ENCODE measurements around the gene CAMKMT. TPM values are rescaled to one million over a fixed set of nuclear protein-coding genes. Genes with fewer than 3 reads are reported as not detected.
"Not testable (repeated sequence)": the region's sequence is repeated elsewhere in the genome, so short reads cannot be mapped to it uniquely, and the experiment has no call there.

CAMKMT gene
- total RNA-seq, 1 donor from 2014 or later = 9.0 TPM

DNA sequence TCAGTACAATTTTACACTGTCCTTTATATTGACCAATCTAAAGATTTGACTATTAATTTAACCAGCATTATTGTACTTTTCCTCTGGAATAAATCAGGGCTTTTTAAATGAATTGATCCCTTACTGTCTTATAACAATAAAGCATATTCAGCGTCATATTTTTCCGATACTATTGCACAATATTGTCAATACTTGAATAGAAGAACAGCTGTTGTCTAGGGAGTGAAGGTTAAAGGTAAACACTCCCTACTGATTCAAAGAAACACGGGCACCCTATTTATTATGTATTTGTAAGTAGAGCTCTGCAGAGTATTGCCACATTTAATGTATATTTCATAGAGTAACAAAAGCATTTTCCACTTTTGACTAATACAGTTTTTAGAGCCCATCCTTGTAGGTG lies 134.4 kb downstream of the CAMKMT start:
- TF ChIP-seq, protein P1, sequence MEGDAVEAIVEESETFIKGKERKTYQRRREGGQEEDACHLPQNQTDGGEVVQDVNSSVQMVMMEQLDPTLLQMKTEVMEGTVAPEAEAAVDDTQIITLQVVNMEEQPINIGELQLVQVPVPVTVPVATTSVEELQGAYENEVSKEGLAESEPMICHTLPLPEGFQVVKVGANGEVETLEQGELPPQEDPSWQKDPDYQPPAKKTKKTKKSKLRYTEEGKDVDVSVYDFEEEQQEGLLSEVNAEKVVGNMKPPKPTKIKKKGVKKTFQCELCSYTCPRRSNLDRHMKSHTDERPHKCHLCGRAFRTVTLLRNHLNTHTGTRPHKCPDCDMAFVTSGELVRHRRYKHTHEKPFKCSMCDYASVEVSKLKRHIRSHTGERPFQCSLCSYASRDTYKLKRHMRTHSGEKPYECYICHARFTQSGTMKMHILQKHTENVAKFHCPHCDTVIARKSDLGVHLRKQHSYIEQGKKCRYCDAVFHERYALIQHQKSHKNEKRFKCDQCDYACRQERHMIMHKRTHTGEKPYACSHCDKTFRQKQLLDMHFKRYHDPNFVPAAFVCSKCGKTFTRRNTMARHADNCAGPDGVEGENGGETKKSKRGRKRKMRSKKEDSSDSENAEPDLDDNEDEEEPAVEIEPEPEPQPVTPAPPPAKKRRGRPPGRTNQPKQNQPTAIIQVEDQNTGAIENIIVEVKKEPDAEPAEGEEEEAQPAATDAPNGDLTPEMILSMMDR (IDR thresholded peaks at IDR 0.05; ENCODE audit: insufficient read depth, low read length, severe bottlenecking) = no peak
- no peak for DNase-seq (ENCODE audit: low read depth)
- Histone ChIP-seq H3K36me3 (ENCODE audit: control insufficient read depth, insufficient read depth, low read length) (no peaks in the 10 kb centered on the region), H3K27me3 (ENCODE audit: control insufficient read depth, insufficient read depth, low read length) (no peaks in the 10 kb centered on the region), H3K4me3 (ENCODE audit: low read depth, low read length) (no peak overlapping the region)
- no peak for FAIRE-seq

DNA sequence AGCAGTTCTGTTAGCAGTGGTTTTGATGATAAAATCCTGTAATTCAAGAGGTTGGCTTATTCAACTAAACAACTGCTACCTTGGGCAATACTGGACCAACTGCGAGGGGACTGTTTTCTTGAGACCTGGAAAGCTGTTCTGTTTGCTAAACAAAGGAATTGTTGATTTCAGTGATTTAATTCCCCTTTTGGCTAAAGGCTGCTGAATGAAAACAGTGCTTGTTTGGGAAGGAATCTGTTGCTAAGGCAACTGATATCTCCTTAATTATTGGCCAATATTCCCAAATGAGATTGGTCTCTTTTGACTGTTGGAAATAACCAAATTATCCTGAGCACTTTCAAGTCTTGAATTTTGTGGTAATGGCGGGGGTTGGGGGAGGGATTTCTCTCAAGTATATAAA lies 136.8 kb downstream of the CAMKMT start:
- TF ChIP-seq, protein P1 (IDR thresholded peaks at IDR 0.05; ENCODE audit: insufficient read depth, low read length, severe bottlenecking) = no peak
- no peak overlapping the region for H3K4me3 ChIP-seq (ENCODE audit: low read depth, low read length)
- H3K36me3 ChIP-seq (ENCODE audit: control insufficient read depth, insufficient read depth, low read length) = no peaks in the 10 kb centered on the region
- no peaks in the 10 kb centered on the region for H3K27me3 ChIP-seq (ENCODE audit: control insufficient read depth, insufficient read depth, low read length)
- FAIRE-seq = no peak
- no peak for DNase-seq (ENCODE audit: low read depth)

DNA sequence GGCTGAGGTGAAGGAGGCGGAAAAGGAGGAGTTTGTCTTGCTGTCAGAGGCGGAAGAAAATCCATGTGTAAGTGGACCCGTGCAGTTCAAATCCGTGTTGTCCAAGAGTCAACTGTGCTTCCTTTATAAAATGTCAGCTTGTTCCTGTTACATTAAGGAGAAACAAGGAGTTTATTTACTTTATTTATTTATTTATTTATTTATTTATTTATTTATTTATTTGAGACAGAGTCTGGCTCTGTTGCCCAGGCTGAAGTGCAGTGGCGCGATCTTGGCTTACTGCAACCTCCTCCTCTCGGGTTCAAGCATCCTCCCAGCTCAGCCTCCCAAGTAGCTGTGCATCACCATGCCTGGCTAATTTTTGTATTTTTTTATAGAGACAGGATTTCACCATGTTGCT lies 143.9 kb downstream of the CAMKMT start:
- not testable (repeated sequence) for DNase-seq (ENCODE audit: low read depth); H3K27me3 ChIP-seq (ENCODE audit: control insufficient read depth, insufficient read depth, low read length); FAIRE-seq; H3K36me3 ChIP-seq (ENCODE audit: control insufficient read depth, insufficient read depth, low read length); H3K4me3 ChIP-seq (ENCODE audit: low read depth, low read length)

DNA sequence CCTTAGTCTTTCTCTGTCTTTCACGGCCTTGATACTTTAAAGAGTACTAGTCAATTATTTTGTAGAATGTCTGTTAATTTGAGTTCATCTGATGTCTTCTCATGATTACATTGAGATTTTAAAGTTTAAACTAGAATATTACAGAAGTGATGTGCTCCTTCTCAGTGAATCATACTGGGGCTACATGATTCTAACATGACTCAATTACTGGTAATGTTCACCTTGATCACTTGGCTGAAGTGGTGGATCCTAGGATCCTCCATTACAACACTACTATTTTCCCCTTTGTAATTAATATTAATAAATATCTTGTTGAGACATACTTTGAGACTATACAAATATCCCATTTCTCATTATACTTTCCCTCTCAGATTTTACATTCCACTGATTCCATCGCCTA lies 148.5 kb downstream of the CAMKMT start:
- H3K27me3 ChIP-seq (ENCODE audit: control insufficient read depth, insufficient read depth, low read length) = no peaks in the 10 kb centered on the region
- no peaks in the 10 kb centered on the region for H3K36me3 ChIP-seq (ENCODE audit: control insufficient read depth, insufficient read depth, low read length)
- H3K4me3 ChIP-seq (ENCODE audit: low read depth, low read length) = no peak overlapping the region
- TF ChIP-seq, protein P1 (IDR thresholded peaks at IDR 0.05; ENCODE audit: insufficient read depth, low read length, severe bottlenecking) = no peak
- DNase-seq (ENCODE audit: low read depth) (peak; percentile 65), FAIRE-seq (no peak)

DNA sequence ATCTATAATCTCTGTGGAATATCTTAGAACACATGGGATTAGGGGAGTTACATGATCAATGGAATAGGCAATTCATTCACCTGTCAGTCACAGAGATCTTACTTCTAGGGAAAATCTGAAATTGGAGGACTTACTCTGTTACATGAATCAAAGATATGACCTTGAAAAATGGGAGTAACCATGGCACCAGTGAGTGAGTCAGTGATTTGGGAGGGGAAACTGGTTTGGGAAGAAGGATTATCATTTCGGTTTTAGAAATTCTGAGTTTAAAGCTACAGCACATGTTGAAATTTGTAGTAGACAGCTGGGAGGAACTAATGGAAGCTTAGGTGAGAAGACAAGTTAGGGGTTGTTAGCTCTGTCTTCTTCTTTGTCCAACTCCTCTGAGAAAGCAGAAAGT lies 153.7 kb downstream of the CAMKMT start:
- H3K27me3 ChIP-seq (ENCODE audit: control insufficient read depth, insufficient read depth, low read length) = no peaks in the 10 kb centered on the region
- no peaks in the 10 kb centered on the region for H3K36me3 ChIP-seq (ENCODE audit: control insufficient read depth, insufficient read depth, low read length)
- FAIRE-seq (no peak), DNase-seq (ENCODE audit: low read depth) (peak; percentile 35)
- TF ChIP-seq, protein P1 (IDR thresholded peaks at IDR 0.05; ENCODE audit: insufficient read depth, low read length, severe bottlenecking) = no peak
- no peak overlapping the region for H3K4me3 ChIP-seq (ENCODE audit: low read depth, low read length)

DNA sequence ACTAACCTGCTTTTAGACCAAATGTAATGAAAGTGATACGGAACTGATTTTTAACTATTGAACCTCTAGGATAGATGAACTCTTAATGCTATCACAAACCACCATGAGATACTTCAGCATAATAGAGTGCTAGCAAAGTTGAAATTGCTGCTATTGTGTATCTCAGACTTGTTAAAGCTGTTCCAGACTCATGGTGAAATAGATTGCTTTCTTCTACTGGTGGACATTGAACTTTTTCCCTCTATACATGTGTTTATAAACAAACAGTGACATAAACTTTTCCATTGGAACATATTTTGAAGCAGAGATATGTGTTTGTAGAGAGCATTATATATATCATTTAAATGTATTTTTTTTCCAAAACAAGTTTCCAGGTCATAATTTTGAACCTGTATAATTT lies 157.3 kb downstream of the CAMKMT start:
- no peak overlapping the region for H3K4me3 ChIP-seq (ENCODE audit: low read depth, low read length)
- H3K27me3 ChIP-seq (ENCODE audit: control insufficient read depth, insufficient read depth, low read length) = no peaks in the 10 kb centered on the region
- TF ChIP-seq, protein P1 (IDR thresholded peaks at IDR 0.05; ENCODE audit: insufficient read depth, low read length, severe bottlenecking) = no peak
- DNase-seq (ENCODE audit: low read depth) (no peak), FAIRE-seq (no peak)
- no peaks in the 10 kb centered on the region for H3K36me3 ChIP-seq (ENCODE audit: control insufficient read depth, insufficient read depth, low read length)
